Measurements from ENCODE around the gene ERP27. TPM values are rescaled to one million over a fixed set of nuclear protein-coding genes. Genes with fewer than 3 reads are reported as not detected.

ERP27 gene
- total and polyA plus RNA-seq, 2 donors (not counting 1 experiment from before 2014, with no cell fraction given) = 0.10 to 0.17 TPM

- Histone ChIP-seq H3K27ac (ENCODE audit: insufficient read depth, low read length) (no peak overlapping the region), H3K4me3 (replicated peaks in 1 of 4; ENCODE audit: control extremely low read depth in 1 of 4, insufficient read depth in 1 of 4, low read depth in 3 of 4, low read length in 4 of 4) (no peak overlapping the region), H3K4me1 (ENCODE audit: control insufficient read depth, extremely low read depth, insufficient read depth, low read length) (no peaks in the 10 kb centered on the region), H3K36me3 (ENCODE audit: control insufficient read depth, insufficient read depth, low read length) (no peaks in the 10 kb centered on the region), H3K9me3 (ENCODE audit: control insufficient read depth, insufficient read depth, low read depth, low read length) (no peaks in the 10 kb centered on the region), H3K9ac (ENCODE audit: insufficient read depth, low read length) (no peak overlapping the region), H3K4me2 (ENCODE audit: extremely low read depth, insufficient read depth, low read length) (no peak overlapping the region), H3K27me3 (ENCODE audit: control insufficient read depth, insufficient read depth, low read length) (no peaks in the 10 kb centered on the region), H2AFZ (ENCODE audit: low read length) (no peak overlapping the region), H3K79me2 (ENCODE audit: control insufficient read depth, insufficient read depth, low read length) (no peaks in the 10 kb centered on the region), H4K20me1 (ENCODE audit: control insufficient read depth, extremely low read depth, insufficient read depth, low read length) (no peaks in the 10 kb centered on the region)
- no peak for TF ChIP-seq EZH2 (IDR thresholded peaks at IDR 0.05; ENCODE audit: low read length, missing control alignments)
- TF ChIP-seq CTCF (conservative IDR thresholded peaks at IDR 0.05 in 1 of 2, IDR thresholded peaks at IDR 0.05 in 1 of 2; ENCODE audit: low read depth in 1 of 2, low read length in 2 of 2) = no peak
- DNase-seq (ENCODE audit: low read depth in 2 of 2) = no peak
Measured at GRCh38 chr12:14937014-14937413, 1.3 kb downstream of the ERP27 start.

GRCh38 chr12:14936224-14936861, 2.0 kb downstream of the ERP27 start:
- H3K4me1 ChIP-seq (ENCODE audit: control insufficient read depth, extremely low read depth, insufficient read depth, low read length) = no peaks in the 10 kb centered on the region
- no peaks in the 10 kb centered on the region for H3K27me3 ChIP-seq (ENCODE audit: control insufficient read depth, insufficient read depth, low read length)
- no peaks in the 10 kb centered on the region for H3K36me3 ChIP-seq (ENCODE audit: control insufficient read depth, insufficient read depth, low read length)
- H2AFZ ChIP-seq (ENCODE audit: low read length) = no peak overlapping the region
- H3K4me2 ChIP-seq (ENCODE audit: extremely low read depth, insufficient read depth, low read length) = no peak overlapping the region
- no peak for DNase-seq (ENCODE audit: low read depth in 2 of 2)
- TF ChIP-seq CTCF (conservative IDR thresholded peaks at IDR 0.05 in 1 of 2, IDR thresholded peaks at IDR 0.05 in 1 of 2; ENCODE audit: low read depth in 1 of 2, low read length in 2 of 2) (peak in 1 of 2 donors; percentile 16), EZH2 (IDR thresholded peaks at IDR 0.05; ENCODE audit: low read length, missing control alignments) (no peak)
- no peak overlapping the region for H3K9ac ChIP-seq (ENCODE audit: insufficient read depth, low read length)
- H3K4me3 ChIP-seq (replicated peaks in 1 of 4; ENCODE audit: control extremely low read depth in 1 of 4, insufficient read depth in 1 of 4, low read depth in 3 of 4, low read length in 4 of 4) = no peak overlapping the region
- H3K27ac ChIP-seq (ENCODE audit: insufficient read depth, low read length) = no peak overlapping the region
- H4K20me1 ChIP-seq (ENCODE audit: control insufficient read depth, extremely low read depth, insufficient read depth, low read length) = no peaks in the 10 kb centered on the region
- no peaks in the 10 kb centered on the region for H3K79me2 ChIP-seq (ENCODE audit: control insufficient read depth, insufficient read depth, low read length)
- H3K9me3 ChIP-seq (ENCODE audit: control insufficient read depth, insufficient read depth, low read depth, low read length) = no peaks in the 10 kb centered on the region

DNA sequence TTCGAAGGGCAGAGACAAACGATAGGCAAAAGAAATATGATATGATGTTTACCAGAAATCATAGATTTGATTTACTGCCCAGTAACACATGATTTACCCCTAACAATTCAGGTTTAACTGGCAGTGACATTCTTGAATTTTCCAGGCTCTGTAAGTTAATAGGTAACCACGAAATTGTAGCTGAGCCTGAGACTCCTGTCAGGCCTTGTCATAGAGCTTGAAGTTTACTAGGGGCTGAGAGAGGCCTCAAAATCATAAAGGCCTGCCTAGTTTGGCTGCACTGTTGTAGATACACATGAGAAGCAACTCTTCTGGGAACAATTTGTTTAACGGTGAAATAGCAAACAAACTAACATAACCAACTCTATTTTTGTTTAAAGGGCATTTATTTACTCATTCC, 3.3 kb downstream of the ERP27 start:
- H3K9ac ChIP-seq (ENCODE audit: insufficient read depth, low read length) = no peak overlapping the region
- no peak for TF ChIP-seq CTCF (conservative IDR thresholded peaks at IDR 0.05 in 1 of 2, IDR thresholded peaks at IDR 0.05 in 1 of 2; ENCODE audit: low read depth in 1 of 2, low read length in 2 of 2)
- TF ChIP-seq EZH2 (IDR thresholded peaks at IDR 0.05; ENCODE audit: low read length, missing control alignments) = no peak
- no peak overlapping the region for H3K27ac ChIP-seq (ENCODE audit: insufficient read depth, low read length)
- H3K36me3 ChIP-seq (ENCODE audit: control insufficient read depth, insufficient read depth, low read length) = no peaks in the 10 kb centered on the region
- no peak overlapping the region for H3K4me3 ChIP-seq (replicated peaks in 1 of 4; ENCODE audit: control extremely low read depth in 1 of 4, insufficient read depth in 1 of 4, low read depth in 3 of 4, low read length in 4 of 4)
- H2AFZ ChIP-seq (ENCODE audit: low read length) = no peak overlapping the region
- H3K9me3 ChIP-seq (ENCODE audit: control insufficient read depth, insufficient read depth, low read depth, low read length) = no peaks in the 10 kb centered on the region
- H4K20me1 ChIP-seq (ENCODE audit: control insufficient read depth, extremely low read depth, insufficient read depth, low read length) = no peaks in the 10 kb centered on the region
- no peaks in the 10 kb centered on the region for H3K4me1 ChIP-seq (ENCODE audit: control insufficient read depth, extremely low read depth, insufficient read depth, low read length)
- no peak for DNase-seq (ENCODE audit: low read depth in 2 of 2)
- H3K27me3 ChIP-seq (ENCODE audit: control insufficient read depth, insufficient read depth, low read length) = no peaks in the 10 kb centered on the region
- H3K79me2 ChIP-seq (ENCODE audit: control insufficient read depth, insufficient read depth, low read length) = no peaks in the 10 kb centered on the region
- no peak overlapping the region for H3K4me2 ChIP-seq (ENCODE audit: extremely low read depth, insufficient read depth, low read length)

Measured in fibroblast of lung (primary cell).